KMS-11 (cell line): Measurements from ENCODE around the gene CNOT1.

ENCODE experiments used
- H2AFZ ChIP-seq: fragments of 200-600 bp; sonication (generic); 2 replicates; pipeline ENCODE4 v1.6.1; 2016; ENCODE audit warnings: antibody characterized with exemption, mixed run types, low read depth
- H3K27ac ChIP-seq: fragments of 200-600 bp; sonication (generic); 2 replicates; pipeline ENCODE4 v1.6.1; 2016; ENCODE audit warnings: mild to moderate bottlenecking, mixed run types
- H3K27me3 ChIP-seq: fragments of 200-600 bp; sonication (generic); 2 replicates; pipeline ENCODE4 v1.6.1; 2017; ENCODE audit warnings: mild to moderate bottlenecking, low read depth, mixed run types, moderate library complexity; ENCODE audit not compliant: insufficient read depth
- H3K36me3 ChIP-seq: fragments of 200-600 bp; sonication (generic); 2 replicates; pipeline ENCODE4 v1.6.1; 2017; ENCODE audit warnings: mild to moderate bottlenecking, mixed run types; ENCODE audit not compliant: insufficient read depth
- H3K4me1 ChIP-seq: fragments of 200-600 bp; sonication (generic); 2 replicates; pipeline ENCODE4 v1.6.1; 2016; ENCODE audit warnings: mild to moderate bottlenecking, low read depth, mixed run types; ENCODE audit not compliant: poor library complexity, severe bottlenecking
- H3K4me2 ChIP-seq: fragments of 200-600 bp; sonication (generic); 2 replicates; pipeline ENCODE4 v1.7.0; 2016; ENCODE audit warnings: mild to moderate bottlenecking, mixed run types
- H3K4me3 ChIP-seq: fragments of 200-600 bp; sonication (generic); IDR thresholded peaks from 2 replicates; pipeline ENCODE4 v1.6.1; 2017; ENCODE audit warnings: low read depth, low read length, mixed read lengths; ENCODE audit not compliant: insufficient read depth
- H3K79me2 ChIP-seq: fragments of 200-600 bp; sonication (generic); 2 replicates; pipeline ENCODE4 v1.6.1; 2016; ENCODE audit warnings: low read depth, mixed run types; ENCODE audit not compliant: insufficient read depth
- H3K9ac ChIP-seq: fragments of 200-600 bp; sonication (generic); 2 replicates; pipeline ENCODE4 v1.6.1; 2016; ENCODE audit warnings: mild to moderate bottlenecking, mixed run types
- H4K20me1 ChIP-seq: fragments of 200-600 bp; sonication (generic); 2 replicates; pipeline ENCODE4 v1.6.1; 2016; ENCODE audit warnings: mild to moderate bottlenecking, mixed run types; ENCODE audit not compliant: insufficient read depth
- CTCF ChIP-seq: fragments of 200-600 bp; sonication (generic); conservative IDR thresholded peaks from 2 replicates; pipeline ENCODE4 v1.6.1; 2017; ENCODE audit warnings: low read depth, mild to moderate bottlenecking, antibody characterized with exemption, low read length, moderate library complexity, mixed read lengths

CNOT1 gene

GRCh38 chr16:58501242-58502131 is 128.1 kb downstream of the CNOT1 start:
- no peak overlapping the region for H3K9ac ChIP-seq
- H2AFZ ChIP-seq, result no peak overlapping the region
- H4K20me1 ChIP-seq, result no peaks in the 10 kb centered on the region
- no peak overlapping the region for H3K4me2 ChIP-seq
- H3K79me2 ChIP-seq, result no peaks in the 10 kb centered on the region
- H3K4me3 ChIP-seq, result no peak overlapping the region
- no peak overlapping the region for H3K27ac ChIP-seq
- no peaks in the 10 kb centered on the region for H3K36me3 ChIP-seq
- H3K4me1 ChIP-seq, result peaks cover 29% of the 10 kb centered on the region
- TF ChIP-seq CTCF, result no peak
- no peaks in the 10 kb centered on the region for H3K27me3 ChIP-seq

DNA sequence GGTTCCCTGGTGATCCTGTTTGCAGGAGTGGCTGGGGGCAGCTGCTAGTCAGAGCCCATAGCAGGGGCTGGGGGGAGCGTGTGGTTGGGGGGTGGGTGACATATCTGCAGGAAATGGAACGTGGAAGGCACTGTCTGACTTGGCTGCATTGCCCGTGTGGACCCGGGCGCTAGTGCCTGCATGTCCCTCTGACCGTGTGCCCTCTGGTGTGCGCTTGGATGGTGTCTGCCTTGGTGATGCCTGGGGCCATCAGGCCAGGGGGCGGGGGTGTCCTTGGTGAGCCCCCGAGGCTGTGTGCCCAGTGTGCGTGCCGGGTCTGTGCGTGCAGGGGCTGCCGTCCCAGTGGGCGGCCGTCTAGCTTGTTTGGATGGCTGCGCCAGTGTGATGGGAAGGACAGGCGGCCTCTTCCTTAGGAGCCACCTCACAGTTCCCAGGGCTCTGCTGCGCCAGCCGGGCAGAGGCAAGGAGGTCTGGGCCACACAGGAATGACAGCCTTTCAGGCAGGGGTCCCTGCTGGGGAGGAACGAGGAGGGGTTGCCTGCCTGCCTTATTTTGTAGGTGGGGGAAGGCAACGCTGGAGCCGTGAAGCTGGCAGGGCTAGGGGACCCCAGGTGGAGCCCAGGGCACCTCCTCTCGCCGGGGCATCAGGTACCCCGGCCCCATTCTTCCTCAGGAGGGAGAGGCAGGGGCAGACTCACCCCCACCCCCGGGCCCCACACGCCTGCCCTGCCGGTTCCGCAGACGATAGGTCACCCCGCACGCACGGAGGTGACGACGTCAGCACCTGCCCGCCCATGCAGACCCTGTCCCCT is 129.0 kb downstream of the CNOT1 start:
- no peak for TF ChIP-seq CTCF
- no peak overlapping the region for H2AFZ ChIP-seq
- no peak overlapping the region for H3K4me3 ChIP-seq
- no peak overlapping the region for H3K9ac ChIP-seq
- H3K4me2 ChIP-seq, result no peak overlapping the region
- H3K27me3 ChIP-seq, result no peaks in the 10 kb centered on the region
- no peak overlapping the region for H3K27ac ChIP-seq
- no peaks in the 10 kb centered on the region for H3K36me3 ChIP-seq
- H4K20me1 ChIP-seq, result no peaks in the 10 kb centered on the region
- no peaks in the 10 kb centered on the region for H3K79me2 ChIP-seq
- peaks cover 37% of the 10 kb centered on the region for H3K4me1 ChIP-seq

GRCh38 chr16:58499615-58500351 is 129.8 kb downstream of the CNOT1 start, which contains the start of gene NDRG4:
Gene NDRG4, plus strand, starts transcription at chr16:58500143. Its CDS starts 106 bp downstream, at chr16:58500249.
- H3K79me2 ChIP-seq, result no peaks in the 10 kb centered on the region

More at GRCh38 chr16:58499615-58500351, 129.8 kb downstream of the CNOT1 start, which contains the start of gene NDRG4:
- Histone ChIP-seq H4K20me1 (no peaks in the 10 kb centered on the region), H3K27ac (no peak within 1 kb of the TSS), H3K36me3 (no peaks in the 10 kb centered on the region), H3K4me2 (no peak within 1 kb of the TSS), H3K9ac (no peak within 1 kb of the TSS), H2AFZ (no peak within 1 kb of the TSS), H3K4me3 (no peak within 1 kb of the TSS), H3K4me1 (peaks cover 46% of the 10 kb centered on the region), H3K27me3 (no peaks in the 10 kb centered on the region)
- TF ChIP-seq CTCF, result no peak
